HCT116 (cell line): ENCODE results near the gene KIAA1614. TPM values are rescaled to one million over a fixed set of nuclear protein-coding genes. Genes with fewer than 3 reads are reported as not detected.

Source experiments
- ATAC-seq: fragments of 200-7000 bp; cut with Tn5 transposase; 2 replicates; pipeline ENCODE4 v1.9.1; 2020; ENCODE audit warnings: mild to moderate bottlenecking, moderate library complexity
- BruUV-seq: library from RNA; stranded (reverse); fragments of 400-500 nt; replicated peaks from 2 replicates; lab custom pipeline; 2021; lab: Mats Ljungman, UMichigan
- CTCF ChIA-PET: fragments of 300-600 bp; sonication (Branson Sonifier 250); formaldehyde crosslinking; loops from one replicate; lab custom pipeline; 2021; ENCODE audit warnings: antibody characterized with exemption; lab: Charles Lee
- POLR2A ChIA-PET: fragments of 300-600, 350-600 bp; sonication (Branson Sonifier 250); formaldehyde crosslinking; loops from one replicate; lab custom pipeline; 2021; ENCODE audit warnings: antibody characterized with exemption; lab: Charles Lee
- RAD21 ChIA-PET, 2 experiments: fragments of 300-600 bp; sonication (Branson Sonifier 250); formaldehyde crosslinking; loops; one replicate each; lab custom pipeline; 2023; ENCODE audit warnings: low total read pairs in 2 of 2; ENCODE audit not compliant: uncharacterized antibody in 2 of 2, unreplicated experiment in 2 of 2, low non-redundant PET in 1 of 2; lab: Charles Lee
- DNase-seq: peaks from one replicate; pipeline ENCODE4 v3.0.0-alpha.2; 2010; ENCODE audit warnings: low read depth, low spot score
- H2AFZ ChIP-seq: fragments of 200-600 bp; shearing (Covaris generic), sonication (generic); 2 replicates; pipeline ENCODE4 v1.6.1; 2017; ENCODE audit warnings: low read depth, mixed run types, mixed read lengths, antibody characterized with exemption, low read length; ENCODE audit not compliant: poor library complexity, severe bottlenecking
- H3K27ac ChIP-seq: 2 replicates; pipeline ENCODE4 v1.5.1; 2012; ENCODE audit warnings: low read depth, low read length
- H3K27me3 ChIP-seq: fragments of 200-600 bp; sonication (generic); 2 replicates; pipeline ENCODE4 v1.6.1; 2016; ENCODE audit warnings: mixed run types, low read length, mixed read lengths; ENCODE audit not compliant: insufficient read depth
- H3K36me3 ChIP-seq, 2 experiments: fragments of 200-500 bp in 1 of 2; fragments of 200-600 bp in 1 of 2; sonication (Bioruptor generic) in 1 of 2; sonication (generic) in 1 of 2; 2 replicates each; pipeline versions ENCODE4 v1.5.1 to v1.6.1; 2014 to 2016; ENCODE audit warnings: low read length in 2 of 2, inconsistent platforms in 1 of 2, mixed read lengths in 1 of 2, mixed run types in 1 of 2; ENCODE audit not compliant: insufficient read depth in 2 of 2, control insufficient read depth in 1 of 2
- H3K4me1 ChIP-seq, 2 experiments: fragments of 200-600 bp in 1 of 2; sonication (generic) in 1 of 2; 2 replicates each; pipeline versions ENCODE4 v1.5.1 to v1.6.1; 2012 to 2017; ENCODE audit warnings: low read length in 2 of 2, inconsistent platforms in 1 of 2, mild to moderate bottlenecking in 1 of 2, mixed read lengths in 1 of 2, mixed run types in 1 of 2, moderate library complexity in 1 of 2; ENCODE audit not compliant: insufficient read depth in 2 of 2, control insufficient read depth in 1 of 2
- H3K4me2 ChIP-seq: fragments of 200-600 bp; sonication (generic); 2 replicates; pipeline ENCODE4 v1.6.1; 2017; ENCODE audit warnings: mixed run types, low read length, mixed read lengths
- H3K4me3 ChIP-seq, 2 experiments: fragments of 200-600 bp in 1 of 2; sonication (generic) in 1 of 2; replicated peaks in 1 of 2; 2 replicates each; pipeline ENCODE4 v1.5.1; 2011 to 2016; ENCODE audit warnings: low read length in 2 of 2, control low read depth in 1 of 2, low read depth in 1 of 2, mild to moderate bottlenecking in 1 of 2, mixed read lengths in 1 of 2, mixed run types in 1 of 2
- H3K79me2 ChIP-seq: fragments of 200-600 bp; sonication (generic); 2 replicates; pipeline ENCODE4 v1.6.1; 2017; ENCODE audit warnings: mild to moderate bottlenecking, mixed run types, low read length, moderate library complexity, mixed read lengths; ENCODE audit not compliant: insufficient read depth
- H3K9ac ChIP-seq: fragments of 200-600 bp; sonication (generic); 2 replicates; pipeline ENCODE4 v1.6.1; 2016; ENCODE audit warnings: low read length, mixed read lengths
- H3K9me2 ChIP-seq: fragments of 200-600 bp; sonication (generic), shearing (Covaris generic); 2 replicates; pipeline ENCODE4 v1.6.1; 2017; ENCODE audit warnings: mixed run types, mild to moderate bottlenecking, moderate library complexity; ENCODE audit not compliant: insufficient read depth
- H3K9me3 ChIP-seq, 2 experiments: fragments of 200-500 bp in 1 of 2; fragments of 200-600 bp in 1 of 2; sonication (Bioruptor generic) in 1 of 2; sonication (generic) in 1 of 2; 2 replicates each; pipeline ENCODE4 v1.6.1; 2014 to 2017; ENCODE audit warnings: low read length in 2 of 2, mixed read lengths in 2 of 2, inconsistent platforms in 1 of 2, low read depth in 1 of 2, mild to moderate bottlenecking in 1 of 2, mixed run types in 1 of 2, moderate library complexity in 1 of 2; ENCODE audit not compliant: control insufficient read depth in 1 of 2, insufficient read depth in 1 of 2
- H4K20me1 ChIP-seq: fragments of 200-600 bp; sonication (generic), shearing (Covaris generic); 2 replicates; pipeline ENCODE4 v1.6.1; 2017; ENCODE audit warnings: mixed run types, mild to moderate bottlenecking, moderate library complexity; ENCODE audit not compliant: insufficient read depth
- CEBPB ChIP-seq: IDR thresholded peaks from 2 replicates; pipeline ENCODE4 v1.6.1; 2012; ENCODE audit warnings: low read depth
- EGR1 ChIP-seq: IDR thresholded peaks from 2 replicates; pipeline ENCODE4 v1.6.1; 2012; ENCODE audit warnings: low read depth
- EZH2 ChIP-seq: fragments of 200-600 bp; sonication (generic); IDR thresholded peaks from 2 replicates; pipeline ENCODE4 v1.6.1; 2017; ENCODE audit warnings: antibody characterized with exemption, mixed run types
- EZH2phosphoT487 ChIP-seq: fragments of 200-600 bp; IDR thresholded peaks from 2 replicates; pipeline ENCODE4 v1.6.1; 2018; ENCODE audit warnings: antibody characterized with exemption, borderline replicate concordance
- FOSL1 ChIP-seq: IDR thresholded peaks from 2 replicates; pipeline ENCODE4 v1.6.1; 2012; ENCODE audit warnings: low read depth
- MAX ChIP-seq: IDR thresholded peaks from 2 replicates; pipeline ENCODE4 v1.6.1; 2012
- POLR2AphosphoS5 ChIP-seq: IDR thresholded peaks from 2 replicates; pipeline ENCODE4 v1.6.1; 2011; ENCODE audit warnings: mild to moderate bottlenecking, low read depth, low read length, moderate library complexity
- RAD21 ChIP-seq: IDR thresholded peaks from 2 replicates; pipeline ENCODE4 v1.6.1; 2012; ENCODE audit warnings: low read depth, mild to moderate bottlenecking
- REST ChIP-seq: IDR thresholded peaks from 2 replicates; pipeline ENCODE4 v1.6.1; 2012; ENCODE audit warnings: low read depth
- SIN3A ChIP-seq: IDR thresholded peaks from 2 replicates; pipeline ENCODE4 v1.6.1; 2012; ENCODE audit warnings: low read depth
- SP1 ChIP-seq: IDR thresholded peaks from 2 replicates; pipeline ENCODE4 v1.6.1; 2012; ENCODE audit warnings: low read depth
- SRF ChIP-seq: IDR thresholded peaks from 2 replicates; pipeline ENCODE4 v1.6.1; 2012; ENCODE audit warnings: low read depth
- TCF7L2 ChIP-seq: IDR thresholded peaks from 2 replicates; pipeline ENCODE4 v1.7.0; 2011; ENCODE audit warnings: borderline replicate concordance, inconsistent platforms; ENCODE audit not compliant: insufficient read depth, insufficient read length; ENCODE audit errors: extremely low read depth
- YY1 ChIP-seq: IDR thresholded peaks from 2 replicates; pipeline ENCODE4 v1.6.1; 2011; ENCODE audit warnings: low read length, low read depth, moderate library complexity, mild to moderate bottlenecking; ENCODE audit not compliant: insufficient replicate concordance; ENCODE audit errors: extremely low read depth
- ZFX ChIP-seq: fragments of 450-650 bp; IDR thresholded peaks from 2 replicates; pipeline ENCODE4 v1.6.1; 2017
- intact Hi-C: fragments of 100-400 bp; cut with micrococcal nuclease; formaldehyde crosslinking; loops from 2 replicates; pipeline ENCODE4 v1.10.0; 2022
- total RNA-seq: library from RNA; stranded (reverse); gene quantifications from one replicate; pipeline ENCODE4 v1.2.1, GENCODE V29; 2021; ENCODE audit not compliant: unreplicated experiment

KIAA1614 gene
- total RNA-seq, 1 experiment from 2014 or later, result 0.25 TPM

- RAD21 ChIA-PET, result no interaction called here
- no peak for DNase-seq
- Histone ChIP-seq H3K4me3 (no peak overlapping the region), H3K79me2 (no peaks in the 10 kb centered on the region), H3K9ac (no peak overlapping the region), H4K20me1 (no peaks in the 10 kb centered on the region)
- intact Hi-C loops, result no loop called here
- no peak for TF ChIP-seq ZFX
- no peak for TF ChIP-seq FOSL1
- TF ChIP-seq EZH2phosphoT487, result no peak
- no peak for TF ChIP-seq RAD21
- no peak for TF ChIP-seq CEBPB
- no peak for TF ChIP-seq EZH2
- no peak for TF ChIP-seq SRF
- TF ChIP-seq POLR2AphosphoS5, result no peak
- no peak for TF ChIP-seq EGR1
- TF ChIP-seq, all 23 proteins: peak for 0
- Histone ChIP-seq H3K27ac (no peak overlapping the region), H2AFZ (no peak overlapping the region), H3K9me2 (no peaks in the 10 kb centered on the region), H3K4me2 (no peak overlapping the region), H3K36me3 (no peaks in the 10 kb centered on the region), H3K27me3 (no peaks in the 10 kb centered on the region), H3K4me1 (no peaks in the 10 kb centered on the region), H3K9me3 (no peaks in the 10 kb centered on the region)
- ChIA-PET CTCF (no interaction called here), POLR2A (no interaction called here)
- BruUV-seq, result no TSS peak
- ATAC-seq, result no peak
These were observed 5.2 kb upstream of the KIAA1614 start for GRCh38 chr1:180907313-180908055.

GRCh38 chr1:180908074-180908765, 4.5 kb upstream of the KIAA1614 start:
- Histone ChIP-seq H3K36me3 (no peaks in the 10 kb centered on the region), H3K4me3 (no peak overlapping the region), H3K4me1 (no peaks in the 10 kb centered on the region), H4K20me1 (no peaks in the 10 kb centered on the region), H3K27me3 (no peaks in the 10 kb centered on the region), H3K9me3 (no peaks in the 10 kb centered on the region), H3K9me2 (no peaks in the 10 kb centered on the region), H3K27ac (no peak overlapping the region), H2AFZ (no peak overlapping the region), H3K4me2 (no peak overlapping the region), H3K79me2 (no peaks in the 10 kb centered on the region), H3K9ac (no peak overlapping the region)
- CTCF ChIA-PET, result no interaction called here
- POLR2A ChIA-PET, result no interaction called here
- RAD21 ChIA-PET, result no interaction called here
- BruUV-seq, result no TSS peak
- intact Hi-C loops, result no loop called here
- DNase-seq (no peak), ATAC-seq (no peak)
- no peak for TF ChIP-seq EGR1
- no peak for TF ChIP-seq SIN3A
- TF ChIP-seq YY1, result no peak
- no peak for TF ChIP-seq RAD21
- TF ChIP-seq REST, result no peak
- TF ChIP-seq MAX, result no peak
- no peak for TF ChIP-seq SRF
- no peak for TF ChIP-seq SP1
- TF ChIP-seq TCF7L2, result no peak
